HepG2 (cell line): ENCODE results near the gene COPS6. TPM values are rescaled to one million over a fixed set of nuclear protein-coding genes. Genes with fewer than 3 reads are reported as not detected.

ENCODE experiments used
- AHR ChIP-seq: IDR thresholded peaks from 2 replicates; pipeline ENCODE4 v1.6.1; 2018; ENCODE audit warnings: missing genetic modification reagents, missing compliant biosample characterization
- ARID4A ChIP-seq: sonication (generic); formaldehyde crosslinking; IDR thresholded peaks from 2 replicates; pipeline ENCODE4 v1.5.0; 2020; ENCODE audit warnings: mild to moderate bottlenecking, missing genetic modification reagents, borderline replicate concordance
- ARNT ChIP-seq: fragments of 450-650 bp; IDR thresholded peaks from 2 replicates; pipeline ENCODE4 v1.6.1; 2017
- ATF2 ChIP-seq: sonication (generic); formaldehyde crosslinking; IDR thresholded peaks from 2 replicates; pipeline ENCODE4 v1.4.0; 2020; ENCODE audit warnings: missing genetic modification reagents
- CHCHD3 ChIP-seq: sonication (generic); formaldehyde crosslinking; IDR thresholded peaks from 2 replicates; pipeline ENCODE4 v1.8.0; 2022; ENCODE audit warnings: mild to moderate bottlenecking, missing genetic modification reagents, moderate library complexity
- GATA4 ChIP-seq: sonication (generic); IDR thresholded peaks from 2 replicates; pipeline ENCODE4 v1.6.1; 2016; ENCODE audit warnings: antibody characterized with exemption, low read depth, borderline replicate concordance
- TCF7 ChIP-seq: sonication (generic); IDR thresholded peaks from 2 replicates; pipeline ENCODE4 v1.6.1; 2016; ENCODE audit warnings: antibody characterized with exemption, low read depth
- TEAD3 ChIP-seq: optimal IDR thresholded peaks from 2 replicates; pipeline ENCODE3; 2016; ENCODE audit warnings: borderline replicate concordance
- ZBTB44 ChIP-seq: sonication (generic); formaldehyde crosslinking; IDR thresholded peaks from 2 replicates; pipeline ENCODE4 v1.4.0; 2020; ENCODE audit warnings: missing genetic modification reagents
- ZFYVE20 ChIP-seq: sonication (generic); formaldehyde crosslinking; IDR thresholded peaks from 2 replicates; pipeline ENCODE4 v1.8.0; 2023; ENCODE audit warnings: low read depth, mild to moderate bottlenecking, moderate library complexity, missing genetic modification reagents, borderline replicate concordance
- ZNF256 ChIP-seq: sonication (generic); formaldehyde crosslinking; conservative IDR thresholded peaks from 2 replicates; pipeline ENCODE4 v1.4.0; 2020; ENCODE audit warnings: missing genetic modification reagents
- ZNF44 ChIP-seq: sonication (generic); formaldehyde crosslinking; IDR thresholded peaks from 2 replicates; pipeline ENCODE4 v1.5.1; 2020; ENCODE audit warnings: mild to moderate bottlenecking, missing genetic modification reagents
- ZNF562 ChIP-seq: sonication (generic); formaldehyde crosslinking; IDR thresholded peaks from 2 replicates; pipeline ENCODE4 v1.8.0; 2022; ENCODE audit warnings: missing genetic modification reagents, borderline replicate concordance
- ZNF687 ChIP-seq: sonication (generic); formaldehyde crosslinking; IDR thresholded peaks from 2 replicates; pipeline ENCODE4 v1.5.1; 2020; ENCODE audit warnings: mild to moderate bottlenecking, missing genetic modification reagents, moderate library complexity
- ZNF7 ChIP-seq: IDR thresholded peaks from 2 replicates; pipeline ENCODE4 v1.6.1; 2016; ENCODE audit warnings: missing biosample characterization, missing genetic modification reagents
- polyA plus RNA-seq, 8 experiments: library from polyadenylated mRNA; depleted of rRNA in 3 of 8; stranded (reverse) in 7 of 8; unstranded in 1 of 8; fragments of >200 nt; fragmentation: Illumina TruSeq in 4 of 8; extraction: Trizol in 4 of 8; gene quantifications; 2 replicates each; pipeline versions ENCODE4 v1.2.1 to v1.2.3, GENCODE V29; 2011 to 2016; ENCODE audit warnings: low read depth in 4 of 8, missing spikeins in 1 of 8, mixed read lengths in 1 of 8; ENCODE audit not compliant: insufficient read depth in 1 of 8
- total RNA-seq, 5 experiments: library from RNA; depleted of rRNA; stranded (reverse); fragments of >200 nt; fragmentation: Illumina TruSeq; extraction: Trizol; gene quantifications; 2 replicates each; pipeline ENCODE4 v1.2.3, GENCODE V29; 2016; ENCODE audit warnings: low read depth in 1 of 5

The COPS6 gene
- total and polyA plus RNA-seq, 2 of the 13 experiments (the other 11 are each of a cell fraction or from before 2014, with no cell fraction given) = 33.4 to 117 TPM

GRCh38 chr7:100088621-100089457 lies at the start of gene COPS6 (continued):
- TF ChIP-seq ZNF687 (CRISPR knock-in tag) (peak; percentile 100), CHCHD3 (CRISPR knock-in tag) (peak; percentile 98), ZNF7 (CRISPR knock-in tag) (no peak), GATA4 (peak; percentile 63; the same call in 1 of the 2 replicates), ZBTB44 (peak; percentile 83; the same call in 1 of the 2 replicates), AHR (CRISPR knock-in tag) (peak; percentile 91), TCF7 (no peak), ZFYVE20 (peak; percentile 78; the same call in 1 of the 2 replicates), ZNF44 (no peak), ARID4A (CRISPR knock-in tag) (peak; percentile 94), ZNF256 (CRISPR knock-in tag) (0 out of 2 replicates have a peak, but pooled peaks have one; percentile 7), ARNT (no peak), ZNF562 (no peak; the same call in 1 of the 2 replicates), ATF2 (CRISPR knock-in tag) (peak; percentile 53; the same call in 1 of the 2 replicates), TEAD3 (CRISPR knock-in tag) (peak; percentile 65)
